ENCODE data around the gene SMAD3. TPM values are rescaled to one million over a fixed set of nuclear protein-coding genes. Genes with fewer than 3 reads are reported as not detected.

SMAD3 gene
- polyA plus RNA-seq, 1 experiment = 59.4 TPM

DNA sequence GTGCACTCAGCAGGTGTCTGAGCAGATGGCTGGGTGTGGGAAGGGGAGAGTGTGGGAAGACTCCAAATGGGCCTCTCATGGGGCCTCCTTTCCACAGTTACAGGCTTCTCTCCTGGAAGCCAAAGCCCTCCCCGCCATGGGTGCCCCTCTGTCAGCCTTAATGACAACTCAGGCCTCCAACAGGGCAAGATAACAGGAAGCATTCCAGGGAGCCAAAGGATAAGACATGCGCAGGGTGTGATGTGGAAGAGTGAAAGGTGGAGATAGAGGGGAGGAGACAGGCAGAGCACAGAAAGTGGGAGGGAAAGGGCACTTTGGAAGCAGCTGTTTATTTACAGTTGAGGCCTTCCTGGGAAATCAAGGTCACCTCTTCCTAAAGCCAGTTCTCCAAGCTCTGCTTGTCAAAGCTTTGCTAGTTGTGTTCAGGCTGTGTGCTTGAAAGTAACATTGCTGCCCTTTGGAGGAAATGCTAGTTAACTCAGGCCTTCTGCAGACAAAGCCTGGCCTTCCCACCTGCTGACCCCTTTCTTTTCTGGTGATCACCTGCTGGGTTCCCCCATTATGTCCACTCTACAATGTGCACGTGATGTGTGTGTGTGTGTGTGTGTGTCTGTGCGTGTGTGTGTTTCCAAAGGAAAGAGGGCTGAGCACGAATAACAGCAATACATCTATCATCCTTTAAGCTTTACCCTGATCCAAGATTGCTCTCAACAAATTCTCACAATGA is 35.2 kb upstream of the SMAD3 start:
- no peak for DNase-seq (ENCODE audit: low read depth)
- ChIA-PET CTCF (interaction anchor here (1.7 kb wide), 1 partner anchor 12 kb away, joined by 4 read pairs; no protein-coding TSS in a partner anchor), POLR2A (no interaction called here)
- Histone ChIP-seq H3K36me3 (ENCODE audit: control insufficient read depth, insufficient read depth, low read length) (no peaks in the 10 kb centered on the region), H3K27me3 (ENCODE audit: control insufficient read depth, insufficient read depth, low read length) (no peaks in the 10 kb centered on the region; the same call in 1 of the 2 replicates), H3K4me3 (ENCODE audit: low read depth, low read length) (no peak overlapping the region)
- TF ChIP-seq, protein P1, sequence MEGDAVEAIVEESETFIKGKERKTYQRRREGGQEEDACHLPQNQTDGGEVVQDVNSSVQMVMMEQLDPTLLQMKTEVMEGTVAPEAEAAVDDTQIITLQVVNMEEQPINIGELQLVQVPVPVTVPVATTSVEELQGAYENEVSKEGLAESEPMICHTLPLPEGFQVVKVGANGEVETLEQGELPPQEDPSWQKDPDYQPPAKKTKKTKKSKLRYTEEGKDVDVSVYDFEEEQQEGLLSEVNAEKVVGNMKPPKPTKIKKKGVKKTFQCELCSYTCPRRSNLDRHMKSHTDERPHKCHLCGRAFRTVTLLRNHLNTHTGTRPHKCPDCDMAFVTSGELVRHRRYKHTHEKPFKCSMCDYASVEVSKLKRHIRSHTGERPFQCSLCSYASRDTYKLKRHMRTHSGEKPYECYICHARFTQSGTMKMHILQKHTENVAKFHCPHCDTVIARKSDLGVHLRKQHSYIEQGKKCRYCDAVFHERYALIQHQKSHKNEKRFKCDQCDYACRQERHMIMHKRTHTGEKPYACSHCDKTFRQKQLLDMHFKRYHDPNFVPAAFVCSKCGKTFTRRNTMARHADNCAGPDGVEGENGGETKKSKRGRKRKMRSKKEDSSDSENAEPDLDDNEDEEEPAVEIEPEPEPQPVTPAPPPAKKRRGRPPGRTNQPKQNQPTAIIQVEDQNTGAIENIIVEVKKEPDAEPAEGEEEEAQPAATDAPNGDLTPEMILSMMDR (IDR thresholded peaks at IDR 0.05; ENCODE audit: insufficient read depth, low read depth, low read length) = no peak

DNA sequence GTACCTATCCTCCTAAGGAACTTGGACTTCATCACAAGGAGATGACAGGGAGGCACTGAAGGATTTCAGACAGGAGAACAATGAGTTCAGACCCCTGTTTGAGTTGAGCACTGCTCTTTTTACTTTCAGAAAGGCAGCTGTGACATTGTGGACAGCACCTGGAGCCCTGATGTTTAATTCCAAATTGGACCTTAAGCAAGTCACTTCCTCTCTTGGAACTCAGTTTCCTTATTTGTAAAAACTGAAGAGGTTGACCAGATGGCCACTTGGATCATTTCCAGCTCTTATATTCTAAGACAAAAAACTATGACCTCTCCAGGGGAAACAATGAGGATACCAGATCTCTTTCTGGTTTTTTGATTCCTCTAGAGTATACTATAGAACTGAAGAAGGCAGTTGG is 34.1 kb upstream of the SMAD3 start:
- TF ChIP-seq, protein P1 (IDR thresholded peaks at IDR 0.05; ENCODE audit: insufficient read depth, low read depth, low read length) = no peak
- H3K27me3 ChIP-seq (ENCODE audit: control insufficient read depth, insufficient read depth, low read length) = no peaks in the 10 kb centered on the region; the same call in 1 of the 2 replicates
- ChIA-PET POLR2A (no interaction called here), CTCF (interaction anchor here (1.7 kb wide), 1 partner anchor 11 kb away, joined by 4 read pairs; no protein-coding TSS in a partner anchor)
- DNase-seq (ENCODE audit: low read depth) = no peak
- no peaks in the 10 kb centered on the region for H3K36me3 ChIP-seq (ENCODE audit: control insufficient read depth, insufficient read depth, low read length)
- H3K4me3 ChIP-seq (ENCODE audit: low read depth, low read length) = no peak overlapping the region

DNA sequence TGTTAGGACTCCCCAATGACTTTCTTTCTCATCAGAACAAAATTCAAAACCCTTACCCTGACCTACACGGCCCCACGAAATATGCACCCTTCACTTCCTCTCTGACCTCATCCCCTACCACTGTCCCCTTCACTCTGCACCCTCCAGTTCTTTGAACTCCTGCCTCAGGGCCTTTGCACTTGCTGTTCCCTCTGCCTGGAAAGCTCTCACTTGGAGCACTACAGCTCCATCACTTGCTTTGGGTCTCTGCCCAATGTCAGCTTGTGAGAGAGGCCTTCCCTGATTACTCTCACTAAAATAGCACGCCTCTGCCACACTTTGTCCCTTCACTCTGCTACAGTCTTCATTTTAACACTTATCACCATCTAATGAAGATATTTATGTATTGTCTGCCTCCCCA is 32.8 kb upstream of the SMAD3 start:
- H3K27me3 ChIP-seq (ENCODE audit: control insufficient read depth, insufficient read depth, low read length) = no peaks in the 10 kb centered on the region; the same call in 1 of the 2 replicates
- TF ChIP-seq, protein P1 (IDR thresholded peaks at IDR 0.05; ENCODE audit: insufficient read depth, low read depth, low read length) = no peak
- ChIA-PET CTCF (interaction anchor here (1.0 kb wide), 1 partner anchor 69 kb away, joined by 3 read pairs; no protein-coding TSS in a partner anchor), POLR2A (no interaction called here)
- DNase-seq (ENCODE audit: low read depth) = no peak
- H3K4me3 ChIP-seq (ENCODE audit: low read depth, low read length) = no peak overlapping the region
- no peaks in the 10 kb centered on the region for H3K36me3 ChIP-seq (ENCODE audit: control insufficient read depth, insufficient read depth, low read length)

DNA sequence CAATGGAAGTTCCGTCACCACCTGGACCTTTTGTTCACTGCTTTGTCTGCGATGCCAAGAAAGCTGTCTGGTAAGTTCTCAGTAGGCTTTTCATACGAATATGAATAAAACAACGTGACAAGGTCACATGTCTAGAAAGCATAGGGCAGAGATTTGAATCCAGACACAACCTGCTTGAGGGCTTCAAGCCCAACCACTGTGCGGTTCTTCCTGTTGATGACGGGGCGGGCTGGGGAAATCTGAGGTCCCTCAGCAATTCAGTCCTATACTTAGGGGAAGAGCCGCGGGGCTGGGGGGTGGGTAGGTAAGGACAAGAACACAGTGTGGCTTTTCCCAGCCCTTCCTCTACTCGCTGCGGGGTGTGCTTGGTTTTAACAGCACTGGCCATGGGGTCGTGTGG is 32.4 kb upstream of the SMAD3 start:
- TF ChIP-seq, protein P1 (IDR thresholded peaks at IDR 0.05; ENCODE audit: insufficient read depth, low read depth, low read length) = no peak
- no peak for DNase-seq (ENCODE audit: low read depth)
- POLR2A ChIA-PET = no interaction called here
- Histone ChIP-seq H3K36me3 (ENCODE audit: control insufficient read depth, insufficient read depth, low read length) (no peaks in the 10 kb centered on the region), H3K27me3 (ENCODE audit: control insufficient read depth, insufficient read depth, low read length) (no peaks in the 10 kb centered on the region; the same call in 1 of the 2 replicates), H3K4me3 (ENCODE audit: low read depth, low read length) (no peak overlapping the region)
- CTCF ChIA-PET = no interaction called here

DNA sequence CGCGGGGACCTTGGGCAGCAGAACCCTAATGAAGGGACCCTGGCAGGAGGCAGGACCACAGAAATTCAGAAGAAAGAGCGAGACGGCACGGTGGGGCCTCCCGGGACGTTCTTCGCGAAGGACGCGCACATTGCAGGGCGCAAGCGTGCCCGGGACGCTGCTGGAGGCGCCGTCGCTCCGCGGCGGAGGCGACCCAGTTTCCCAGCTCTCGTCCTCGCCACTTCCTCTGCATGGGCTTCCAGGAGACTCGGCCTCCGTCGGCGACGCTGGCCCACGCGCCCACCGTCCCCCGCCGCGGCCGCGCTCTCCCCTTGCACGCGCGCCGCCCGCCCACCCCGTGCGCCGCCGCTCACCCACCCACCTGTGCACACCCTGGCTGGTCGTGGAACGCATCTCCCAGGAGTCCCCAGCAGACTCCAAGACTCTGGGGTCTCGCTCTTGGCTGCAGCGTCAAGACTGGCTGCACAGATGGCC is 31.8 kb upstream of the SMAD3 start:
- H3K4me3 ChIP-seq (ENCODE audit: low read depth, low read length) = no peak overlapping the region
- DNase-seq (ENCODE audit: low read depth) = no peak
- CTCF ChIA-PET = interaction anchor here (0.6 to 1.1 kb wide), 3 partner anchors 10 to 150 kb away, joined by 3 read pairs; no protein-coding TSS in a partner anchor
- TF ChIP-seq, protein P1 (IDR thresholded peaks at IDR 0.05; ENCODE audit: insufficient read depth, low read depth, low read length) = no peak
- POLR2A ChIA-PET = no interaction called here
- no peaks in the 10 kb centered on the region; the same call in 1 of the 2 replicates for H3K27me3 ChIP-seq (ENCODE audit: control insufficient read depth, insufficient read depth, low read length)
- no peaks in the 10 kb centered on the region for H3K36me3 ChIP-seq (ENCODE audit: control insufficient read depth, insufficient read depth, low read length)

Data from BJ (cell line).